Chondrocyte (in vitro differentiated cells): Measurements from ENCODE around the gene CTDP1. TPM values are rescaled to one million over a fixed set of nuclear protein-coding genes. Genes with fewer than 3 reads are reported as not detected.

Source experiments
- DNase-seq: peaks from one replicate; pipeline ENCODE4 v3.0.0; 2021; ENCODE audit warnings: mixed read lengths, low spot score
- H3K27ac Mint-ChIP-seq: one replicate; pipeline ENCODE4 v1.8.0; 2021; ENCODE audit warnings: mild to moderate bottlenecking, moderate library complexity, mixed read lengths; ENCODE audit not compliant: unreplicated experiment
- H3K27me3 Mint-ChIP-seq: 2 replicates; pipeline ENCODE4 v1.8.0; 2021; ENCODE audit warnings: low read depth, mixed read lengths
- H3K36me3 Mint-ChIP-seq: 2 replicates; pipeline ENCODE4 v1.8.0; 2021; ENCODE audit warnings: low read depth, mixed read lengths
- H3K4me1 Mint-ChIP-seq: 2 replicates; pipeline ENCODE4 v1.8.0; 2021; ENCODE audit warnings: low read depth, mild to moderate bottlenecking, mixed read lengths
- H3K4me3 Mint-ChIP-seq: one replicate; pipeline ENCODE4 v1.8.0; 2021; ENCODE audit warnings: mild to moderate bottlenecking, moderate library complexity, mixed read lengths; ENCODE audit not compliant: unreplicated experiment
- H3K9me3 Mint-ChIP-seq: 2 replicates; pipeline ENCODE4 v1.8.0; 2021; ENCODE audit warnings: low read depth, mixed read lengths
- total RNA-seq: library from RNA; stranded (reverse); gene quantifications from 3 replicates; pipeline ENCODE4 v1.2.1, GENCODE V29; 2021
- TF ChIP-seq, protein P1 (sequence below): fragments of 200-600 bp; sonication (generic); IDR thresholded peaks from 2 replicates; pipeline ENCODE4 v1.5.0; 2021; ENCODE audit warnings: antibody characterized with exemption, mild to moderate bottlenecking, moderate library complexity

The CTDP1 gene
- total RNA-seq, 1 donor from 2014 or later: 21.0 TPM

DNA sequence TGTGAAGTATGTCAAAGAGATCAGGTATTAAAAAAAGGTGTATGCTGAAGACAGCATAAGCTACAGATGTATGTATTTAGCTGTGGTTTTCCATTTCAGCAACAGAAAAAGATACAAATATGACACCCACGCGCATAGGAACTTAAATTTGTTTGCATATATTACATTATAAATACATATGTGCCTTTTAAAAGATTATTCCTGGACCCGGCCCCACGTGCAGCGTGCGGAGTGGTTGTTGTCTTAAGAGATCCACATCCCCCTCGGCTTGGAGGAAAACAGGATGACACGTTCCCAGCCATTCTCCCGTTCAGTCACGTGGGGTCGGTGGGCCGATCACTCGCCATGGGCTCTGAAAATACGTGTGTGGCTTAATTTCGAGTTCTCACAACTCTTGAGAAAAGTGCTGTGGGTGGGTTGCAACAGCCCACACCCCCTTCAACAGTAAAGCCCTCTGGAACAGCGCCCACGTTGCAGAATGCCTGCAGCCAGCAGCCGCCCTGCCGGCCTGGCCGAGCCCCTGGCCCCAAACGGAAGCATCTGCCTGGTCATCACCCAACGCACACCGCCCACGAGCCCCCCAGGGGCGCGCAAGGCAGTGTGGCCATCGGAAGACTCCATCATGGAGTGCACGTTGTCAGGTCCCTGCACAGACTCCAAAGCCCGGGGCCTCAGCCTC is 99.6 kb downstream of the CTDP1 start:
- peaks cover 42% of the 10 kb centered on the region for H3K27me3 Mint-ChIP-seq
- no peak for DNase-seq
- TF ChIP-seq, protein P1, sequence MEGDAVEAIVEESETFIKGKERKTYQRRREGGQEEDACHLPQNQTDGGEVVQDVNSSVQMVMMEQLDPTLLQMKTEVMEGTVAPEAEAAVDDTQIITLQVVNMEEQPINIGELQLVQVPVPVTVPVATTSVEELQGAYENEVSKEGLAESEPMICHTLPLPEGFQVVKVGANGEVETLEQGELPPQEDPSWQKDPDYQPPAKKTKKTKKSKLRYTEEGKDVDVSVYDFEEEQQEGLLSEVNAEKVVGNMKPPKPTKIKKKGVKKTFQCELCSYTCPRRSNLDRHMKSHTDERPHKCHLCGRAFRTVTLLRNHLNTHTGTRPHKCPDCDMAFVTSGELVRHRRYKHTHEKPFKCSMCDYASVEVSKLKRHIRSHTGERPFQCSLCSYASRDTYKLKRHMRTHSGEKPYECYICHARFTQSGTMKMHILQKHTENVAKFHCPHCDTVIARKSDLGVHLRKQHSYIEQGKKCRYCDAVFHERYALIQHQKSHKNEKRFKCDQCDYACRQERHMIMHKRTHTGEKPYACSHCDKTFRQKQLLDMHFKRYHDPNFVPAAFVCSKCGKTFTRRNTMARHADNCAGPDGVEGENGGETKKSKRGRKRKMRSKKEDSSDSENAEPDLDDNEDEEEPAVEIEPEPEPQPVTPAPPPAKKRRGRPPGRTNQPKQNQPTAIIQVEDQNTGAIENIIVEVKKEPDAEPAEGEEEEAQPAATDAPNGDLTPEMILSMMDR: no peak

DNA sequence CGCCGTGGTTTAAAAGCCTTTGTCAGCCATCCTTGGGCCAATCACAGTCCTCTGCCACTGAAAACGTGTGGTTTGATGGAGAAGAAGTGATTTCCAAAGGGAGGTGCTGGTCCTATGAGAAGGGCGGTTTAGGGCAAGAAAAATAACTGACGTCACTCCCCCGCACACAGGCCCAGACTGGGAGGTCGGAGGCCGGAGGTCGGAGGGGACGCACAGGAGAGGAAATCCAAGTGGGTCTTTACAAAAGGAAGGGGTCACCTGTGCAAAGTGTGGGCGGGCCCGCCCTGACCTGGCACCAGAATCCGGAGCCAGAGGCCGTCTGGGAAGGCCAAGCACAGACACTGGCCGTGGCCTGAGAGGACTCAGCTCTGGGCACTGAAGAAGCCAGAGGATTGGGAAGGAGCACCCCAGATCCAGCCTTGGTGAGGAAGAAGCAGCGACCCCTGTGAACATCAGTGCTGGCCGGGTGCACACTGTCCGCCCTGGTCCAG is 100.1 kb downstream of the CTDP1 start:
- H3K36me3 Mint-ChIP-seq: peaks cover 3% of the 10 kb centered on the region
- no peak for DNase-seq
- H3K4me1 Mint-ChIP-seq: no peaks in the 10 kb centered on the region
- H3K9me3 Mint-ChIP-seq: peaks cover 8% of the 10 kb centered on the region
- no peak overlapping the region for H3K27ac Mint-ChIP-seq
- TF ChIP-seq, protein P1: no peak
- peaks cover 48% of the 10 kb centered on the region for H3K27me3 Mint-ChIP-seq
- H3K4me3 Mint-ChIP-seq: no peak overlapping the region

More for the DNA sequence above, 99.6 kb downstream of the CTDP1 start:
- Mint-ChIP-seq H3K4me1 (no peaks in the 10 kb centered on the region), H3K4me3 (no peak overlapping the region), H3K9me3 (peaks cover 8% of the 10 kb centered on the region), H3K27ac (no peak overlapping the region), H3K36me3 (peaks cover 3% of the 10 kb centered on the region)

DNA sequence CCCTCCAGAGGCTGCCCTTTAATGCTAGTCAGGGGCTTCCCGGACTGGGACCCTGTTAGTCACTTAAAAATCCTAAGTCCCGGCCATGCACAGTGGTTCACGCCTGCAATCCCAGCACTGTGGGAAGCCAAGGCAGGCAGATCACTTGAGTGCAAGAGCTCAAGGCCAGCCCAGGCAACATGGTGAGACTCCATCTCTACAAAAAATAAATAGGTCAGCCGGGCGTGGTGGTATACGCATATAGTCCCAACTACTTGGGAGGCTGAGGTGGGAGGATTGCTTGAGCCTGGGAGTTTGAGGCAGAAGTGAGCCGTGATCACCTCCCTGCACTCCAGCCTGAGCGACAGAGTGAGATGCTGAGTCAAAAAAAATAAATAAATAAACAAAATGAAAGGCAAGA is 100.9 kb downstream of the CTDP1 start:
- Mint-ChIP-seq H3K4me3 (no peak overlapping the region), H3K9me3 (peaks cover 8% of the 10 kb centered on the region), H3K4me1 (no peaks in the 10 kb centered on the region), H3K27ac (no peak overlapping the region), H3K27me3 (peaks cover 47% of the 10 kb centered on the region), H3K36me3 (peaks cover 3% of the 10 kb centered on the region)
- DNase-seq: no peak
- TF ChIP-seq, protein P1: no peak

DNA sequence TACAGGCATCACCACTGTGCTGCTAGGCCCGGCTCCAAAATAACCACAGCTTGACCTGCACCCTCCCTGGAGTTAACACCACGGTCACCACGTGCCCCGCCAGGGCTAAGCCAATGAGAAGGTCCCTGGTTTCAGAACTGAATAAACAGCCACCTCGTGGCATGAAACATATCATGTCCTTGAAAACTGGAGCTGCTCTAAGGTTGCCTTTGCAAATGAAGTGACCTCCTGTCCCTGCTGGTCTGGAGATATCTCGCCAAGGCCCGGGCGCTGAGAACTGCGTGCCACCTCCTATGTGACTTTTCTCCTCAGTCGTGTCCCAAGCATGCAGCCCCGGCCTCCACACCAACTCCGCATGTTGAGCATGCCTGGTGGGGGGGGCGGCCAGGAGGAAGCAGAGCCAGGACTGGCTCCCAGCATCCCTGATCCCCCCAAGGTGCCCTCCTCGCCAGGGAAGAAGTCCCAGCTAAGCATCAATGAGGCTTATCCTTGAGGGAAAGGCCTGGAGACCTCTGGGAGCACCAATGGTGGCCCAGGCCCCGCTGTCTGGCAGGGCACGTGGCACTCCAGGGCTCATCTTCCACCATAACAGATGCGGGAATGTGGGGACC is 101.8 kb downstream of the CTDP1 start:
- H3K4me1 Mint-ChIP-seq: no peaks in the 10 kb centered on the region
- TF ChIP-seq, protein P1: no peak
- DNase-seq: no peak
- no peak overlapping the region for H3K27ac Mint-ChIP-seq
- peaks cover 46% of the 10 kb centered on the region for H3K27me3 Mint-ChIP-seq
- peaks cover 8% of the 10 kb centered on the region for H3K9me3 Mint-ChIP-seq
- no peak overlapping the region for H3K4me3 Mint-ChIP-seq
- peaks cover 3% of the 10 kb centered on the region for H3K36me3 Mint-ChIP-seq

DNA sequence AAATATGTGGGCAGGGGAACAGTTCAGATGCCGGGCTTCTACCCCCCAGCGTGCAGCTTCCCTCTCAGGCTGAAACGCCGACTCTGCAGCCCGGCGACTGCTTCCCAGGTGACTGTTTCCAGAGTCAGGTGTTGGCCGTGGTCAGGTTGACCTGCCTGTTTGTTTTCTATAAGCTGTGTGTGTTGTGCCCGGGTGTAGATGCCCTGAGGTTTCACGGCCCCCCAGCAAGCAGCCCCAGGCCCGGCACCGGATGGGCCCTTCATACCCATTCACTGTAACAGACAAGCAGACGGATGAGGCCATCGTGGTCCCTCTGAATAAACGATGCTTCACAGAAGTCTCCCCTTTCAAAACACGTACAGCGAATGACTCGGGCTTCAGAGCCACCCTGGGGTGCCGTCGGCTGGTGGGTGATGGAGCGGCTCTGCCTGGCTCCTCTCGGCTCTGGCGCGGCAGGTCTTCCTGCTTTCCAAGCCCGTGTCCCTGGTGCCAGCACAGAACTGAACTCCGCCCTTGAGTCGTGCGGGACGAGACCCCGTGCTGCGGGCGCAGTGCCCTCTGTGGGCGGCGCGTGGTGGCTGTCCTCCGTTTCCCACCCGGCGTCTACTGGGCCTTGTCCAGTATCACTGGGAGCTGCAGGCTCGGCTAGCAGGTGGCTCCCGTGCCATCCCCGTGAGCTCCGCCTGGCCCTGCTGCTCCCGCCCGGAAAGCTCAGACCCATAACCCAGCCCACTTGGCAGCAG is 103.1 kb downstream of the CTDP1 start:
- H3K27ac Mint-ChIP-seq: no peak overlapping the region
- no peaks in the 10 kb centered on the region for H3K36me3 Mint-ChIP-seq
- peaks cover 44% of the 10 kb centered on the region for H3K27me3 Mint-ChIP-seq
- TF ChIP-seq, protein P1: no peak
- H3K9me3 Mint-ChIP-seq: no peaks in the 10 kb centered on the region
- H3K4me1 Mint-ChIP-seq: no peaks in the 10 kb centered on the region
- H3K4me3 Mint-ChIP-seq: no peak overlapping the region
- DNase-seq: peak; percentile 93
